GM23338 (cell line): ENCODE results near the gene C13orf46. TPM values are rescaled to one million over a fixed set of nuclear protein-coding genes. Genes with fewer than 3 reads are reported as not detected.

Experiments used
- ATAC-seq: fragments of 200-7000 bp; cut with Tn5 transposase; 3 replicates; pipeline ENCODE4 v1.9.1; 2020
- DNase-seq: peaks from one replicate; pipeline ENCODE4 v3.0.0-alpha.2; 2015; ENCODE audit warnings: low spot score
- H2AFZ ChIP-seq: fragments of 200-600 bp; sonication (generic); 2 replicates; pipeline ENCODE4 v1.8.0; 2016; ENCODE audit warnings: antibody characterized with exemption, mild to moderate bottlenecking, moderate library complexity
- H3F3A ChIP-seq: fragments of 200-600 bp; sonication (generic); replicated peaks from 2 replicates; pipeline ENCODE4 v1.8.0; 2017; ENCODE audit warnings: antibody characterized with exemption, mixed run types, low read depth
- H3K27ac ChIP-seq: fragments of 200-600 bp; sonication (generic); 2 replicates; pipeline ENCODE4 v1.6.1; 2016; ENCODE audit warnings: low read depth
- H3K27me3 ChIP-seq: fragments of 200-600 bp; sonication (generic); 2 replicates; pipeline ENCODE4 v1.8.0; 2016; ENCODE audit warnings: mild to moderate bottlenecking, mixed run types, moderate library complexity; ENCODE audit not compliant: insufficient read depth
- H3K36me3 ChIP-seq: fragments of 200-600 bp; sonication (generic); 2 replicates; pipeline ENCODE4 v1.8.0; 2016; ENCODE audit warnings: mild to moderate bottlenecking; ENCODE audit not compliant: insufficient read depth
- H3K4me1 ChIP-seq: fragments of 200-600 bp; sonication (generic); 2 replicates; pipeline ENCODE4 v1.8.0; 2016; ENCODE audit warnings: mild to moderate bottlenecking, moderate library complexity; ENCODE audit not compliant: insufficient read depth
- H3K4me2 ChIP-seq: fragments of 200-600 bp; sonication (generic); 2 replicates; pipeline ENCODE4 v1.7.1; 2017; ENCODE audit warnings: mixed run types
- H3K4me3 ChIP-seq: fragments of 200-600 bp; sonication (generic); 2 replicates; pipeline ENCODE4 v1.6.1; 2016; ENCODE audit warnings: mixed run types
- H3K79me2 ChIP-seq: fragments of 200-600 bp; sonication (generic); replicated peaks from 2 replicates; pipeline ENCODE4 v1.8.0; 2017; ENCODE audit warnings: mild to moderate bottlenecking; ENCODE audit not compliant: insufficient read depth
- H3K9me2 ChIP-seq: fragments of 200-600 bp; sonication (generic); 2 replicates; pipeline ENCODE4 v1.8.0; 2017; ENCODE audit not compliant: insufficient read depth
- H4K20me1 ChIP-seq: fragments of 200-600 bp; sonication (generic); replicated peaks from 2 replicates; pipeline ENCODE4 v1.8.0; 2017; ENCODE audit warnings: mild to moderate bottlenecking; ENCODE audit not compliant: insufficient read depth
- H3K27ac Mint-ChIP-seq: 2 replicates; pipeline ENCODE4 v1.8.0; 2020; ENCODE audit warnings: inconsistent platforms, mild to moderate bottlenecking, moderate library complexity, mixed read lengths
- H3K27me3 Mint-ChIP-seq: 3 replicates; pipeline ENCODE4 v1.8.0; 2022; ENCODE audit warnings: low read depth, mild to moderate bottlenecking, moderate library complexity, mixed read lengths, inconsistent platforms; ENCODE audit not compliant: insufficient read depth, poor library complexity
- H3K36me3 Mint-ChIP-seq: 3 replicates; pipeline ENCODE4 v1.8.0; 2021; ENCODE audit warnings: low read depth, mild to moderate bottlenecking, inconsistent platforms, moderate library complexity, mixed read lengths
- H3K4me1 Mint-ChIP-seq: 3 replicates; pipeline ENCODE4 v1.8.0; 2020; ENCODE audit warnings: mild to moderate bottlenecking, inconsistent platforms, mixed read lengths
- H3K4me3 Mint-ChIP-seq: 3 replicates; pipeline ENCODE4 v1.8.0; 2021; ENCODE audit warnings: moderate library complexity, mild to moderate bottlenecking, inconsistent platforms, mixed read lengths
- H3K9me3 Mint-ChIP-seq: 3 replicates; pipeline ENCODE4 v1.8.0; 2020; ENCODE audit warnings: moderate library complexity, mild to moderate bottlenecking, inconsistent platforms, mixed read lengths
- EZH2phosphoT487 ChIP-seq: fragments of 200-600 bp; sonication (generic); IDR thresholded peaks from one replicate; pipeline ENCODE4 v1.8.1; 2018; ENCODE audit warnings: antibody characterized with exemption; ENCODE audit not compliant: unreplicated experiment
- JUNB ChIP-seq: IDR thresholded peaks from one replicate; pipeline ENCODE4 v1.6.1; 2016; ENCODE audit warnings: antibody characterized with exemption; ENCODE audit not compliant: unreplicated experiment
- NANOG ChIP-seq: IDR thresholded peaks from 2 replicates; pipeline ENCODE4 v1.6.1; 2016; ENCODE audit warnings: antibody characterized with exemption, borderline replicate concordance
- STAT1 ChIP-seq: IDR thresholded peaks from one replicate; pipeline ENCODE4 v1.6.1; 2016; ENCODE audit warnings: antibody characterized with exemption; ENCODE audit not compliant: unreplicated experiment
- polyA plus RNA-seq: library from polyadenylated mRNA; unstranded; fragments of >200 nt; fragmentation: Nextera tagmentation; extraction: Ambion mirVana; gene quantifications from 2 replicates; pipeline ENCODE4 v1.2.1, GENCODE V29; 2016
- total RNA-seq: library from RNA; depleted of rRNA; stranded (reverse); fragments of >200 nt; shearing (Covaris generic); gene quantifications from 2 replicates; pipeline ENCODE4 v1.2.3, GENCODE V29; 2014
- TF ChIP-seq, protein P1 (sequence below): fragments of 250-450 bp; sonication (Bioruptor Pico); IDR thresholded peaks from 2 replicates; pipeline ENCODE4 v1.5.0; 2020; ENCODE audit warnings: mild to moderate bottlenecking, moderate library complexity
- TF ChIP-seq, protein P2 (sequence below): IDR thresholded peaks from one replicate; pipeline ENCODE4 v1.6.1; 2018; ENCODE audit warnings: antibody characterized with exemption; ENCODE audit not compliant: unreplicated experiment

C13orf46 gene
- total and polyA plus RNA-seq, 2 experiments from 2014 or later: 0.44 to 1.5 TPM

DNA sequence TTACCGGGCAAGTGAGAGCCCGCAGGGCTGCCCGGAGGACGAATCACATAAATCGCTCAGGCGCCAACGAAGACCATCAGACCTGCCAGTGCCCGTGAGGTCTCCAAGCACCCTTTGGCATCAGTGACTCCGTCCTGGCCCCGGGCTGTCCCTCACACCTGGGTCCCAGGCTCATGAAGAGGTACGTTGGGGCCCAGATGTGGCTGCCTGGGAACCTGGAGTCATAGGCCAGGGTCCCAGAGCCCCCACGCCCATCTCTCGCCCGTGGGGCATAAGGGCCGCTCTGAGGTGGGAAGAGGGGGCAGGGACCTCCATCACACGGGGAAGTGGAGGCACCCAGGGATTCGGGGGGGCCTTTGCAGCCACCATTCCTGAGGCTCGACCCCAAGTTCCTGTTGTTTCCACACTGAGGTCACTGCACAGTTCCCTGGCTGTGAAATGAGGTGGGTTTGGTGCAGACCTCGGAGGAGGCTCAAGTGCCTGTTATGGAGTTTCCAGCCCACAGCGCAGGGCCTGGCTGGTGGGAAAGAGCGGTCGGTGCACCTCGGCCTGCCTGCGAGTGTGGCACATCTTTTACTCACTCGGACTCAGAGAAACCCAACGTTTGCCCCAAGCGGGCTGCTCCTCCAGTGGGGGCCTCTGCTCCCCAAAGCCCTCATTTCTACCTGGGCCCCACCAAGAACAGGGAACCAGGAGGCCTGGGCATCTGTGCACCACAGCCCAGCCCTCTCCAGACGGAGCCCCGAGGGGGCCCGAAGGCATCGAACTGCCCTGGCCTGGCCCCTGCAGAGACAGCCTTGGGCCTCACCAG is 35.9 kb upstream of the C13orf46 start:
- Histone ChIP-seq H4K20me1 (no peaks in the 10 kb centered on the region), H3K4me3 (no peak overlapping the region), H3K79me2 (no peaks in the 10 kb centered on the region), H3K27me3 (no peaks in the 10 kb centered on the region), H3K9me2 (no peaks in the 10 kb centered on the region), H3K4me1 (no peaks in the 10 kb centered on the region), H3K27ac (no peak overlapping the region), H3K4me2 (no peak overlapping the region), H2AFZ (no peak overlapping the region), H3K36me3 (no peaks in the 10 kb centered on the region), H3F3A (no peaks in the 10 kb centered on the region)
- Mint-ChIP-seq H3K27ac (no peak overlapping the region), H3K4me1 (no peaks in the 10 kb centered on the region), H3K27me3 (peaks cover 3% of the 10 kb centered on the region), H3K9me3 (no peaks in the 10 kb centered on the region), H3K36me3 (peaks cover 13% of the 10 kb centered on the region), H3K4me3 (no peak overlapping the region)
- DNase-seq: no peak
- TF ChIP-seq NANOG: no peak
- TF ChIP-seq, protein P1, sequence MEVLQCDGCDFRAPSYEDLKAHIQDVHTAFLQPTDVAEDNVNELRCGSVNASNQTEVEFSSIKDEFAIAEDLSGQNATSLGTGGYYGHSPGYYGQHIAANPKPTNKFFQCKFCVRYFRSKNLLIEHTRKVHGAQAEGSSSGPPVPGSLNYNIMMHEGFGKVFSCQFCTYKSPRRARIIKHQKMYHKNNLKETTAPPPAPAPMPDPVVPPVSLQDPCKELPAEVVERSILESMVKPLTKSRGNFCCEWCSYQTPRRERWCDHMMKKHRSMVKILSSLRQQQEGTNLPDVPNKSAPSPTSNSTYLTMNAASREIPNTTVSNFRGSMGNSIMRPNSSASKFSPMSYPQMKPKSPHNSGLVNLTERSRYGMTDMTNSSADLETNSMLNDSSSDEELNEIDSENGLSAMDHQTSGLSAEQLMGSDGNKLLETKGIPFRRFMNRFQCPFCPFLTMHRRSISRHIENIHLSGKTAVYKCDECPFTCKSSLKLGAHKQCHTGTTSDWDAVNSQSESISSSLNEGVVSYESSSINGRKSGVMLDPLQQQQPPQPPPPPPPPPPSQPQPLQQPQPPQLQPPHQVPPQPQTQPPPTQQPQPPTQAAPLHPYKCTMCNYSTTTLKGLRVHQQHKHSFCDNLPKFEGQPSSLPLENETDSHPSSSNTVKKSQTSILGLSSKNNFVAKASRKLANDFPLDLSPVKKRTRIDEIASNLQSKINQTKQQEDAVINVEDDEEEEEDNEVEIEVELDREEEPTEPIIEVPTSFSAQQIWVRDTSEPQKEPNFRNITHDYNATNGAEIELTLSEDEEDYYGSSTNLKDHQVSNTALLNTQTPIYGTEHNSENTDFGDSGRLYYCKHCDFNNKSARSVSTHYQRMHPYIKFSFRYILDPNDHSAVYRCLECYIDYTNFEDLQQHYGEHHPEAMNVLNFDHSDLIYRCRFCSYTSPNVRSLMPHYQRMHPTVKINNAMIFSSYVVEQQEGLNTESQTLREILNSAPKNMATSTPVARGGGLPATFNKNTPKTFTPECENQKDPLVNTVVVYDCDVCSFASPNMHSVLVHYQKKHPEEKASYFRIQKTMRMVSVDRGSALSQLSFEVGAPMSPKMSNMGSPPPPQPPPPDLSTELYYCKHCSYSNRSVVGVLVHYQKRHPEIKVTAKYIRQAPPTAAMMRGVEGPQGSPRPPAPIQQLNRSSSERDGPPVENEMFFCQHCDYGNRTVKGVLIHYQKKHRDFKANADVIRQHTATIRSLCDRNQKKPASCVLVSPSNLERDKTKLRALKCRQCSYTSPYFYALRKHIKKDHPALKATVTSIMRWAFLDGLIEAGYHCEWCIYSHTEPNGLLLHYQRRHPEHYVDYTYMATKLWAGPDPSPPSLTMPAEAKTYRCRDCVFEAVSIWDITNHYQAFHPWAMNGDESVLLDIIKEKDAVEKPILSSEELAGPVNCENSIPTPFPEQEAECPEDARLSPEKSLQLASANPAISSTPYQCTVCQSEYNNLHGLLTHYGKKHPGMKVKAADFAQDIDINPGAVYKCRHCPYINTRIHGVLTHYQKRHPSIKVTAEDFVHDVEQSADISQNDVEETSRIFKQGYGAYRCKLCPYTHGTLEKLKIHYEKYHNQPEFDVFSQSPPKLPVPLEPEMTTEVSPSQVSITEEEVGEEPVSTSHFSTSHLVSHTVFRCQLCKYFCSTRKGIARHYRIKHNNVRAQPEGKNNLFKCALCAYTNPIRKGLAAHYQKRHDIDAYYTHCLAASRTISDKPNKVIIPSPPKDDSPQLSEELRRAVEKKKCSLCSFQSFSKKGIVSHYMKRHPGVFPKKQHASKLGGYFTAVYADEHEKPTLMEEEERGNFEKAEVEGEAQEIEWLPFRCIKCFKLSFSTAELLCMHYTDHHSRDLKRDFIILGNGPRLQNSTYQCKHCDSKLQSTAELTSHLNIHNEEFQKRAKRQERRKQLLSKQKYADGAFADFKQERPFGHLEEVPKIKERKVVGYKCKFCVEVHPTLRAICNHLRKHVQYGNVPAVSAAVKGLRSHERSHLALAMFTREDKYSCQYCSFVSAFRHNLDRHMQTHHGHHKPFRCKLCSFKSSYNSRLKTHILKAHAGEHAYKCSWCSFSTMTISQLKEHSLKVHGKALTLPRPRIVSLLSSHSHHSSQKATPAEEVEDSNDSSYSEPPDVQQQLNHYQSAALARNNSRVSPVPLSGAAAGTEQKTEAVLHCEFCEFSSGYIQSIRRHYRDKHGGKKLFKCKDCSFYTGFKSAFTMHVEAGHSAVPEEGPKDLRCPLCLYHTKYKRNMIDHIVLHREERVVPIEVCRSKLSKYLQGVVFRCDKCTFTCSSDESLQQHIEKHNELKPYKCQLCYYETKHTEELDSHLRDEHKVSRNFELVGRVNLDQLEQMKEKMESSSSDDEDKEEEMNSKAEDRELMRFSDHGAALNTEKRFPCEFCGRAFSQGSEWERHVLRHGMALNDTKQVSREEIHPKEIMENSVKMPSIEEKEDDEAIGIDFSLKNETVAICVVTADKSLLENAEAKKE (CRISPR knock-in tag): no peak
- TF ChIP-seq EZH2phosphoT487: no peak
- TF ChIP-seq STAT1: no peak
- TF ChIP-seq JUNB: no peak
- TF ChIP-seq, protein P2, sequence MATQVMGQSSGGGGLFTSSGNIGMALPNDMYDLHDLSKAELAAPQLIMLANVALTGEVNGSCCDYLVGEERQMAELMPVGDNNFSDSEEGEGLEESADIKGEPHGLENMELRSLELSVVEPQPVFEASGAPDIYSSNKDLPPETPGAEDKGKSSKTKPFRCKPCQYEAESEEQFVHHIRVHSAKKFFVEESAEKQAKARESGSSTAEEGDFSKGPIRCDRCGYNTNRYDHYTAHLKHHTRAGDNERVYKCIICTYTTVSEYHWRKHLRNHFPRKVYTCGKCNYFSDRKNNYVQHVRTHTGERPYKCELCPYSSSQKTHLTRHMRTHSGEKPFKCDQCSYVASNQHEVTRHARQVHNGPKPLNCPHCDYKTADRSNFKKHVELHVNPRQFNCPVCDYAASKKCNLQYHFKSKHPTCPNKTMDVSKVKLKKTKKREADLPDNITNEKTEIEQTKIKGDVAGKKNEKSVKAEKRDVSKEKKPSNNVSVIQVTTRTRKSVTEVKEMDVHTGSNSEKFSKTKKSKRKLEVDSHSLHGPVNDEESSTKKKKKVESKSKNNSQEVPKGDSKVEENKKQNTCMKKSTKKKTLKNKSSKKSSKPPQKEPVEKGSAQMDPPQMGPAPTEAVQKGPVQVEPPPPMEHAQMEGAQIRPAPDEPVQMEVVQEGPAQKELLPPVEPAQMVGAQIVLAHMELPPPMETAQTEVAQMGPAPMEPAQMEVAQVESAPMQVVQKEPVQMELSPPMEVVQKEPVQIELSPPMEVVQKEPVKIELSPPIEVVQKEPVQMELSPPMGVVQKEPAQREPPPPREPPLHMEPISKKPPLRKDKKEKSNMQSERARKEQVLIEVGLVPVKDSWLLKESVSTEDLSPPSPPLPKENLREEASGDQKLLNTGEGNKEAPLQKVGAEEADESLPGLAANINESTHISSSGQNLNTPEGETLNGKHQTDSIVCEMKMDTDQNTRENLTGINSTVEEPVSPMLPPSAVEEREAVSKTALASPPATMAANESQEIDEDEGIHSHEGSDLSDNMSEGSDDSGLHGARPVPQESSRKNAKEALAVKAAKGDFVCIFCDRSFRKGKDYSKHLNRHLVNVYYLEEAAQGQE: no peak
- no peak for ATAC-seq
